Skeletal muscle satellite cell (primary cell): Measurements from ENCODE around the gene KRT8.
"Not testable (repeated sequence)": the region's sequence is repeated elsewhere in the genome, so short reads cannot be mapped to it uniquely, and the experiment has no call there.

Experiments used
- H3K27me3 ChIP-seq: 2 replicates; pipeline ENCODE4 v1.7.0; 2013; ENCODE audit warnings: low read length; ENCODE audit not compliant: control insufficient read depth, insufficient read depth
- H3K36me3 ChIP-seq: 2 replicates; pipeline ENCODE4 v1.7.0; 2013; ENCODE audit warnings: mild to moderate bottlenecking, control low read depth, low read length; ENCODE audit not compliant: insufficient read depth
- H3K4me1 ChIP-seq: 2 replicates; pipeline ENCODE4 v1.7.0; 2013; ENCODE audit warnings: low read length; ENCODE audit not compliant: control insufficient read depth, insufficient read depth
- H3K4me2 ChIP-seq: 2 replicates; pipeline ENCODE4 v1.7.0; 2013; ENCODE audit warnings: mild to moderate bottlenecking, low read length
- H3K4me3 ChIP-seq: 2 replicates; pipeline ENCODE4 v1.7.0; 2013; ENCODE audit warnings: low read length
- H3K9ac ChIP-seq: 2 replicates; pipeline ENCODE4 v1.7.0; 2013; ENCODE audit warnings: mild to moderate bottlenecking, low read depth, low read length, moderate library complexity
- H3K9me3 ChIP-seq: replicated peaks from 2 replicates; pipeline ENCODE4 v1.7.0; 2013; ENCODE audit warnings: mild to moderate bottlenecking, control low read depth, low read length

Gene KRT8

DNA sequence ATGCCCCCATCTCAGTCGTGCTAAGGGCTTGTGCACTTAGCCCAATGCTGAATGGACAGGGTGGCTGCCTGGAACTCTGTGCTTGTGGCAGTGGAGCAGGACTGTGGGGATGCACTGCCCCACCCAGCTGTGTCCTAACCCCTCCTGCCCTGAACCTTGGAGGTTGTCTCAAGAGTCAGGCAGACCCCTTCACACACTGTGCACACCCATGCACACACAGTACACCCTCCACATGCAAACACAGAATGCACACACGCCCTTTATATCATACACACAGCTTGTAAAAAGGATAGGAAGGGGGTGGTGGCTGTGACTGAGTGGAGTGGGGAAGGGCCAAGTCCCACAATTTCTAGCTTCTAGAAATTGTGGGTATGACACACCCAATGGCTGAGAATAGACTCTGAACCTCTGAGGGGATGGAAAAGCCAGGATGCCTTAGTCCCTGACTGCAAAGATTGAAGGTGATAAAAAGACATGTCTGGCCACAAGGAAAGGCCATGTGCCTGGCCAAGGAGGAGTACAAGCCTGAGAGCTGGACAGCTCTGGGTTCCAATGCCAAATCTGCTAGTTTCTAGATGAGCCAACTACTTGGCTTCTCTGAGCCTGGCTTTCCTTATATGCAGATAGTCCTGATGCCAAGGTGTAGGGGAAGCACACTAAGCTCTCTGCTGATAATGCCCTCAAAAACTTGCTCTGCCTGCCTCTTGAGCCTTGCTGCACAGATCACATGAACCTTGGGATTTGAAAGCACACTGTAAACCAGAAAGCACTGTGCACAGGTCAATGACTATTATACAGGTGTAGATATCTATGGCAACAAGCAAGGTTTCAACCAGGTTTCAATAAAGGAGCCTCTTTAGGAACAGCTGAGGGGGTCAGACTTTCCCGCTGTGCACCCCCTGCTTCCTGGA lies 8.4 kb downstream of the KRT8 start:
- H3K36me3 ChIP-seq, result no peaks in the 10 kb centered on the region
- peaks cover 31% of the 10 kb centered on the region for H3K27me3 ChIP-seq

DNA sequence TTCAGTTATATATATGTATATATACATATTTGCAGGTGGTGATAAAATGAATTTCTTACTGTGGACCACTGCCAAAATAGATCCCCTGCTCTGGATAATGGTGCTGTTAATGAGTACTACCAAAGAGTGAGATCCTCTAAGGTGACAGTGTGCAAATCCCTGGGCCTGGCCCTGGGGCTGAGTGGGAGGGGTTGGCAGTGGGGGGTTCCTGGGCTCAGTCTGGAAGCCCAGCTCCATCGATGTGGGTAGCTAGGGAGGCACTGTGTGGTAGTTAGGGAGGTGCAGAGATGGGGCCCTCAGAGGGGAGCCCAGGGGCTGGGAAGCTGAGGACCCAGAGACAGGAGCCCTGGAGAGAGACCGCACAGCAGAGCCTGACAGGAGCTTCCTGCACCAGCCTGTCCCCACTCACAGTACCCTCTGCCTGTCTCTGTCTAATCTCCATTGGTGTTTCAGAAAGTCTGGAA lies 9.1 kb downstream of the KRT8 start:
- Histone ChIP-seq H3K4me3 (no peak overlapping the region), H3K9ac (no peak overlapping the region), H3K4me1 (no peaks in the 10 kb centered on the region), H3K9me3 (no peaks in the 10 kb centered on the region), H3K27me3 (peaks cover 24% of the 10 kb centered on the region), H3K4me2 (no peak overlapping the region), H3K36me3 (no peaks in the 10 kb centered on the region)

More for the DNA sequence above, 8.4 kb downstream of the KRT8 start:
- Histone ChIP-seq H3K4me1 (no peaks in the 10 kb centered on the region), H3K9ac (no peak overlapping the region), H3K4me3 (no peak overlapping the region), H3K9me3 (no peaks in the 10 kb centered on the region), H3K4me2 (no peak overlapping the region)

DNA sequence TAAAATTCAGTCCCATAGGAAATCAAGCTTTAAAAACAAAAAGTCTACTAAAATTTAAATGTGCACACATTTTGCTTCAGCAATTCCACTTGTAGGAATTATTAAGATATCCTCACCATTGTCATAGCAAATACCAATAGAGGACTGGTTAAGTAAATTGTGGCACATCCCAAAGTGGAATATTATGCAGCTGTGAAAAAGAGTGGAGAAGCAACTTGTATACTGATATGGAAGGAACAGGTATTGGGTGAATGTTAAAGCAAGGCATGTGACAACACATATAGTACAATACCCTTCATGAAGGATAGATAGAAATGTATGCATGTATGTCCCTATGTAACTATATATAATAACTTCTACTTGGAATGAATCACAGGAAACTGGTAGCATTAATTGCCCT lies 11.9 kb downstream of the KRT8 start:
- H3K4me3 ChIP-seq, result no peak overlapping the region
- no peaks in the 10 kb centered on the region for H3K36me3 ChIP-seq
- H3K9ac ChIP-seq, result no peak overlapping the region
- H3K4me1 ChIP-seq, result no peaks in the 10 kb centered on the region
- no peak overlapping the region for H3K4me2 ChIP-seq
- peaks cover 32% of the 10 kb centered on the region for H3K27me3 ChIP-seq
- no peaks in the 10 kb centered on the region for H3K9me3 ChIP-seq

DNA sequence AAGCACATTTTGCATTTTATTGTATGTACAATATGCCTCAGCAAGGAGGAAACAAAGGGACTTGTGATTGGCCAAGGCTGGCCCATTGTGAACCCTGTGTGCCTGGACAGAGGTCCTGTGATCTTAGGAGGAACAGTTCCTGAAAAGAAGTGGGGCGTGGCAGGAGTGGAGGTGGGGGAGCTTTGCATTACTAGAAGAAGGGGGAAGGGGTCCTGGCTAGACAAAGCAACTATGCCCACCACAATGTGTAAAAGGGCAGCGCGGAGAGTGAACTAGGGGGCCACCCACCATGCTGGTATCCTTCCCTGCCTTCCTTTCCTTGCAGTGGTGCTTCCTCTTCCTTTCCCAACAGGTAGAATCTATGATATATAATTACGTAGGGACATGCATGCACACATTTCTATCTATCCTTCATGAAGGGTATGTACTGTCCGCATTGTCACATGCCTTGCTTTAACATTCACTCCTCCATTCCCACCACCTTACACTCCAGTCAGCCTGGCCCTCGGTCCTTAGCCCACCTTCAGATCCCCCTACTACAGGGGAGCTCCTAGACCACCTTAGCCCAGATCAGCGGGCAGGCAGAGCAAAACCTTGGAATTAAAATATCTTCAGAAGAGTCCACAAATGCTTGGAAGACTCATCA lies 12.5 kb downstream of the KRT8 start:
- Histone ChIP-seq H3K9ac (no peak overlapping the region), H3K4me2 (no peak overlapping the region), H3K36me3 (no peaks in the 10 kb centered on the region), H3K4me1 (no peaks in the 10 kb centered on the region), H3K9me3 (no peaks in the 10 kb centered on the region), H3K4me3 (no peak overlapping the region), H3K27me3 (peaks cover 34% of the 10 kb centered on the region)

DNA sequence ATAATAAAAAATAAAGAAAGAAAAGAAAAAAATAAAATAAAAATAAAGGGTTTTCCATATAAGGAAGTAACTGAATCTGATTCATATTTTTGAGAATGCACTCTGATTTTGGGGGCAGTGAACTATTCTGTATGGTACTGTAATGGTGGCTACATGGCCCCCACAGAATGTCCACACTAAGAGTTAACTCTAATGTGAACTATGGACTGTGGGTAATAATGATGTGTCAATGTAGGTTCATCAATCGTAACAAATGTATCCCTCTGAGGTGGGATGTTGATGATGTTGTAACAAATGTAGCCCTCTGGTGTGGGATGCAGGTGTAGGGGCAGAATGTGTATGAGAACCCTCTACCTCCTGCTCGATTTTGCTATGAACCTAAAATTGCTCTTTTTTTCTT lies 13.8 kb downstream of the KRT8 start:
- H3K4me2 ChIP-seq, result no peak overlapping the region
- H3K4me3 ChIP-seq, result no peak overlapping the region
- peaks cover 32% of the 10 kb centered on the region for H3K27me3 ChIP-seq
- no peaks in the 10 kb centered on the region for H3K36me3 ChIP-seq
- no peaks in the 10 kb centered on the region for H3K9me3 ChIP-seq
- H3K9ac ChIP-seq, result no peak overlapping the region
- H3K4me1 ChIP-seq, result no peaks in the 10 kb centered on the region

DNA sequence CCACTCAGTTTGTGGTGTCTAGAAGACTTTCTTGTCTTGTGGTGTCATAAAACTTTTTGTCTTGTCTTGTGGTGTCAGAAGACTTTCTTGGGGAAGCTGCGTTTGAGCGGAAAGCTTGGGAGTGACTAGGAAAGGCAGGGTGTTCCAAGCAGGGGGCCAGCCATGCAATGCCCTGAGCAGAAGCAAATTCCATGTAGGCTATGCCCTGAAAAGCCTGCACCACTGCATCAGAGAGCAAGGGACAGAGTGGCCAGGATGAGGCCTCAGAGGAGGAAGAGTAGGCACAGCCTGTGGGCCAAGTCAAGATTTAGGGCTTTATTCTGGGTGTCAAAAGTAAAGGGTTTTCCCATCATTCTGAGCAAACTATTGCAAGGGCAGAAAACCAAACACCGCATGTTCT lies 14.5 kb downstream of the KRT8 start:
- H3K4me2 ChIP-seq, result no peak overlapping the region
- no peak overlapping the region for H3K4me3 ChIP-seq
- no peak overlapping the region for H3K9ac ChIP-seq
- H3K4me1 ChIP-seq, result no peaks in the 10 kb centered on the region
- H3K9me3 ChIP-seq, result no peaks in the 10 kb centered on the region
- H3K36me3 ChIP-seq, result no peaks in the 10 kb centered on the region
- H3K27me3 ChIP-seq, result peaks cover 26% of the 10 kb centered on the region

DNA sequence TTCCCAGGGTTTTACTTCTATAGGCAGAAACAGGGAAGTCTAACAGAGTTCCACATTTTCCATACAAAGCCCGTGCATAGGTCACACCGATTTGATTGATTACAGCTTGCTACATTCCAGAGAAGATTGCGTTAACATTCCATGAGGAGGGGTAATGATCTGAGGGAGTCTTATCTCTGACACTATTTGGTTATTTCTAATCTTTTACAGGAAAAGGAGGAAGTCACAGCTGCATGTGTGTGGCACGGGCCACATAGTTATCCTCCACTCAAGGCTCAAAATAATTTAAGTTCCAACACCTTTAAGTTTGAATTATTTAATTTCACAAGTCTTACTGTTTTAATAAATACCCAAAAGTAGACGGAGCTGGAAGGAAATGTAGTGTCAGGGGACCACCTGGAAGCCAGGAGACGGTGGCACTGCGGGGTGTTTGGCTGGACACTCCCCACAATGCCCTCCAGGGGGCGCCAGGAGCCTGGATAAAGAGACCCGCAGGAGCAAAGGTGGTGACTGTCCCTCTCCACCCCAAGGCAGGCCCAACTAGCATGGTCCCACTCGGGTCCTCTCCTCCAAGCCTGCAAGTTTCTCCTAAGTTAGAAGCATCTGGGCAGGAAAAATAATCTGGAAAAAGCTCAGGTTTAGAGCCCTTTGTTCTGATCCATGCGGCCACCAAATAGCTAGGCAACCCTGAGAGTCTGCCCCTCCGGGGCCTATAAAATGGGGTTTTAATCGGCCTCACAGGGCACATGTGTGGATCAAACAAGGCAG lies 20.2 kb downstream of the KRT8 start:
- peaks cover 2% of the 10 kb centered on the region for H3K4me1 ChIP-seq
- H3K36me3 ChIP-seq, result no peaks in the 10 kb centered on the region
- H3K9ac ChIP-seq, result no peak overlapping the region
- H3K27me3 ChIP-seq, result peaks cover 22% of the 10 kb centered on the region
- H3K4me3 ChIP-seq, result no peak overlapping the region
- no peak overlapping the region for H3K4me2 ChIP-seq
- H3K9me3 ChIP-seq, result no peaks in the 10 kb centered on the region

DNA sequence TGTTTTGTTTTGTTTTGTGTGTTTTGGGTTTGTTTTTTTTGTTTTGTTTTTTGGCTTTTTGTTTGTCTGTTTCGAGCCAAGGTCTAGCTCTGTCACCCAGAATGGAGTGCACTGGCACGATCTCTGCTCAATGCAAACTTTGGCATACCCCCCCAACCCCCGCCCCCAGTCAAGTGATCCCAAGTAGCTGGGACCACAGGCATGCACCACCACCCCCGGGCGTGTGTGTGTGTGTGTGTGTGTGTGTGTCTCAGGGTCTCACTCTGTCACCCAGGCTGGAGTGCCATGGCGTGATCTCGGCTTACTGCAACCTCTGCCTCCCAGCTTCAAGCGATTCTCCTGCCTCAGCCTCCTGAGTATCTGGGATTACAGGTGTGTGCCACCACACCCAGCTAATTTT lies 24.4 kb downstream of the KRT8 start:
- not testable (repeated sequence) for H3K4me3 ChIP-seq, H3K36me3 ChIP-seq, H3K4me1 ChIP-seq, H3K4me2 ChIP-seq, H3K27me3 ChIP-seq, H3K9me3 ChIP-seq, H3K9ac ChIP-seq

DNA sequence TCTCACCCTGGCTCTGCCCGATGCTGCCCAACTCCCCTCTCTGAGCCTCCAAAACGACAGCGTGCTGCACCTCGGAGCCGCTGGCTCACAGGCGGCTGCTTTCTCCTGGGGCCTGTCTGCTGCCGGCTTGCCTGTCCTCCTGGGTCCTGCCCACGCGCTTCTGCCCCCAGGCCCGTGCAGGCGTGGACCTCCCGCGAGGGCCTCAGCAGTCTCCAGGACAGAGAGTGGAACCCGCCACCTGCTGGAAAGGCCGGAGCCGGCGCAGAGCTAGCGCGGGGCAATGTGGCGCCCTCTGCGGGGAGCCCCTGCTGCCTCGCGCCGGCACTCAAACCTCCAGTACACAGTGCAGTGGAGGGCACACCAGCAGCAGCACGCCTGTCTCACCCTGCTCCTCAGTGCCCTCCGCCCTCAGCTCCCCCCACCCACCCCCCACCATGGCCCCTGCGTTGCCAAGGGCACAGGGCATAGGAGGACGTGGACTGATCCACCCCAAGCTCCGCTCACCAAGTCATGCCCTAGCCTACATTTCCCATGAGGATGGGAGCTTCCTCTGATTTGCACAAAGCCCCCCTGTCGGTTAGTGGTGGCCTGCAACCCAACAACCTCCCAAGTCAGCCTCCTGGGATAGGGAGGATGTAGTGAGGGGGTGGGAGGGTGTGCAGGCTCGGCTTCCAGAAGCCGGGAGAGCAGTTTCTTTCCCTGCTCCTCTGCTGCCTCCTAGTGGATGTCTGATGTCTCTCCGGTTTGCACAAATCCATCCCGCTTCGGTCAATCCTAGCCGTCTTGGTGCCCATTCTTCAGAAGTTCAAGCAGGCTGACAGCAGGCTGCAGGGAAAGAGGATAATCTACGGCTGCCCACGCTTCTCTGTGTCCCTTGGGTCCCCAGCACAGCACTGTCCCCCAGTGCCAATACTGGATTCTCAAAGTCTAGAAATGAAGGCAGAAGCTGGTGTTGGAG lies 25.2 kb downstream of the KRT8 start:
- Histone ChIP-seq H3K4me3 (peak overlapping the region; percentile 56), H3K4me1 (peaks cover 15% of the 10 kb centered on the region), H3K27me3 (peaks cover 4% of the 10 kb centered on the region), H3K4me2 (peak overlapping the region; percentile 80), H3K9ac (no peak overlapping the region), H3K36me3 (no peaks in the 10 kb centered on the region), H3K9me3 (no peaks in the 10 kb centered on the region)

DNA sequence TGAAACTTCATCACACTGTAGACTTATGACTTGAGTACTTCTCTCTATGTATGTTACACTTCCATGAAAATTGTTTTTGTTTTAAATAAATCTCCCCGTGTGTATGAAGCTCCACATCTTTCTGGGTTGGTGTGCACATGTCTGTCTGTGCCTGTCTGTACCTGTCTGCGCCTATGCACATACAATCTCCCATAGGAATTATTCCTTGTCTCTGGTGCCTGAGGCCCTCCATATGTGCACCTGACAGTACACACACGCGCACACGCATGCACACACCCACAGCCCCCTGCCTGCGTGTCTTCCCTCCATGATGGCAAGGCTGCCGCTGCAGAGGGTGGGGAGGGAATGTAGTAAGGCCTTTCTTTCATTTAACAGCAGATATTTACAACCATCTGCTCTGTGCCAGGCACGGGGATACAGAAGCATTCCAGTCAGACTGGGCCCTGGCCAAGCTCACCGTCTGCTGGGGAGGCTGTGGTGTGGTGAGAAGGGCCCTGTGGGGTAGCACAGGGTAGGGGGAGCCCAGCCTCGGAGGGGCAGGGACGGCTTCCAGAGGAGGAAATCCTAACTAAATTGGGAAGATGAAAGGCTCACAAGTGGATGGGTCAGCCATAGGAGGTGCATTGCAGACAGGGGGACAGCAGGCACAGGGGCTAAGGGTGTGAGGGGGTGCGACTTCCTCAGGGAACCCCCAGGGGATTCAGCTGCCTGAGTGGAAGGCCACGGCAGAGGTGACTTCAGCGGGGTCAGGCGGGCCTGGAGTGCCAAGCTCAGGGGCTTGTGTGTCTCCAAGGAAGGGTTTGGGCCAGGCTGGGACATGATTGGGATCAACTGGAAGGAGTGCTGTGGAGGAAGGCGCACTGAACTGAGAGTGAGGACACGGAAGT lies 26.1 kb downstream of the KRT8 start:
- no peaks in the 10 kb centered on the region for H3K9me3 ChIP-seq
- peaks cover 4% of the 10 kb centered on the region for H3K27me3 ChIP-seq
- no peak overlapping the region for H3K9ac ChIP-seq
- no peaks in the 10 kb centered on the region for H3K36me3 ChIP-seq
- peak overlapping the region; percentile 76 for H3K4me2 ChIP-seq
- peak overlapping the region; percentile 33 for H3K4me3 ChIP-seq
- H3K4me1 ChIP-seq, result peaks cover 23% of the 10 kb centered on the region
